Activated CD8-positive, alpha-beta T cell treated with anti-CD3 and anti-CD28 coated beads, Interleukin-2, amount 10 ng/mL, durations not matched to agents 7 days and 5 days (primary cell): Measurements from ENCODE around the gene ADD2. TPM values are rescaled to one million over a fixed set of nuclear protein-coding genes. Genes with fewer than 3 reads are reported as not detected.

Experiments
- ATAC-seq: fragments of 150-1000 bp; cut with Tn5 transposase; one replicate; pipeline ENCODE4 v1.10.0; 2021; ENCODE audit warnings: moderate library complexity
- CTCF ChIA-PET: fragments of 350-600 bp; sonication (Branson Sonifier 250); formaldehyde crosslinking; loops from one replicate; lab custom pipeline; 2021; ENCODE audit warnings: antibody characterized with exemption; lab: Charles Lee
- POLR2A ChIA-PET: fragments of 350-600 bp; sonication (Branson Sonifier 250); formaldehyde crosslinking; loops from one replicate; lab custom pipeline; 2021; ENCODE audit warnings: antibody characterized with exemption; lab: Charles Lee
- DNase-seq: peaks from one replicate; pipeline ENCODE4 v3.0.0-alpha.2; 2020
- H3K27ac Mint-ChIP-seq: one replicate; pipeline ENCODE4 v1.8.0; 2021; ENCODE audit warnings: mild to moderate bottlenecking, mixed read lengths
- H3K27me3 Mint-ChIP-seq: one replicate; pipeline ENCODE4 v1.8.0; 2021; ENCODE audit warnings: low read depth, mixed read lengths
- H3K36me3 Mint-ChIP-seq: one replicate; pipeline ENCODE4 v1.8.0; 2021; ENCODE audit warnings: low read depth, mixed read lengths
- H3K4me1 Mint-ChIP-seq: one replicate; pipeline ENCODE4 v1.8.0; 2021; ENCODE audit warnings: low read depth, mixed read lengths
- H3K4me3 Mint-ChIP-seq: one replicate; pipeline ENCODE4 v1.8.0; 2021; ENCODE audit warnings: mild to moderate bottlenecking, mixed read lengths
- H3K9me3 Mint-ChIP-seq: one replicate; pipeline ENCODE4 v1.8.0; 2022; ENCODE audit warnings: mixed read lengths; ENCODE audit not compliant: insufficient read depth
- total RNA-seq, 2 experiments: library from RNA; stranded (reverse); gene quantifications; one replicate each; pipeline ENCODE4 v1.2.3, GENCODE V29; 2021

ADD2 gene
- total RNA-seq, 2 experiments from 2014 or later: 12.8 to 14.2 TPM

DNA sequence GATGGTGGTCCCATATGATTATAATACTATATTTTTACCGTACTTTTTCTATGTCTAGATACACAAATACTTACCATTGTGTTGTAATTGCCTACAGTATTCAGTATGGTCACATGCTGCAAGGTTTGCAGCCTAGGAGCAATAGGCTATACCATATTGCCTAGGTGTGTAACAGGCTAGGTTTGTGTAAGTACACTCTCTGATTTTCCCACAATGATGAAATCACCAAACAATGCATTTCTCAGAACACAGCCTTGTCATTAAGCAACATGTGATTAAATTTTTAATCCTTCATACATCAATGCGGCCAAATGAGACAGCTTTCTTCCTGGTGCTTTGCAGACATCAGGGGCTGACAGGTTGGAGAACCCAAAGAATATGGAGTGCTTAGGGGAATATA lies 37.3 kb downstream of the ADD2 start:
- Mint-ChIP-seq H3K27me3 (peaks cover 2% of the 10 kb centered on the region), H3K9me3 (no peaks in the 10 kb centered on the region), H3K4me3 (no peak overlapping the region), H3K4me1 (peaks cover 4% of the 10 kb centered on the region), H3K36me3 (no peaks in the 10 kb centered on the region), H3K27ac (peak overlapping the region; percentile 32)
- ChIA-PET CTCF (no interaction called here), POLR2A (no interaction called here)
- DNase-seq: no peak
- ATAC-seq: no peak

DNA sequence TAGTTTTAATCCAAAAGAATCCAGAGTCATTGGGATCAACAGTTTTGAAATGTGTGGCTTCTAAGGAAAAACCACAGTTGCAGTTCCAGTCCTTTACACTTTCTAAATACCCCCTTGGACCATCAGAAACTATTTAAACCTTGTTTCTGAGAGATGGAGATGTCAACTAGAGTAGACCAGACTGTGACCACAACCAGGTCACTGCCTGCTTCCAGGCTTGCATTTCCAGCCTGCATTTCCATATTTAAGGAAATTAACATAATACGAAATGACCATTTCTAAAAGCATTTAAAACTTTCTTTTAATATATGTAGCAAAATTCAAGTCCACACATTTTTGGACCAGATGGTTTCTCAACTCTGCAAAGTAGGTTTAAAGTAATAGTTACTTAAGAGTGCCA lies 38.4 kb downstream of the ADD2 start:
- DNase-seq: no peak
- no peak overlapping the region for H3K4me3 Mint-ChIP-seq
- ChIA-PET POLR2A (no interaction called here), CTCF (no interaction called here)
- no peaks in the 10 kb centered on the region for H3K36me3 Mint-ChIP-seq
- no peak for ATAC-seq
- no peak overlapping the region for H3K27ac Mint-ChIP-seq
- no peaks in the 10 kb centered on the region for H3K27me3 Mint-ChIP-seq
- no peaks in the 10 kb centered on the region for H3K4me1 Mint-ChIP-seq
- H3K9me3 Mint-ChIP-seq: no peaks in the 10 kb centered on the region

DNA sequence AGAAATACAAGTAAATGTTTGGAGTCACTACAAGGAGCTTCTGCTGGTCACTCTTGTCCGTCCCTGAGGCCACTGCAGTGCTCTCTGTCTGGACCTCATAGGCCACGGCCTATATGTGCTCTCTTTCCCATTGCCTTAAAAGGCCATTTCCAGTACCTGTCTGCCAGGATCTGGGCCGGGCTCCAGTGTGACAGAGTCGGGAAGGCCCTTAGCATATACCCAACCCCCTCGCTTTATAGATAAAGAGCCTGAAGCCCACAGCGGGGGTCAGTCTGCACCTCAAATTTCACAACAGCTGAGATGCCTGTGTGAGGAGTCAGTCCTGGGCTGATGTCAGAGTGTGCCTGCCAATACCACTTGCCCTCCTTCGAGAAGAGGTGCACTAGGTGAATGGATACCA lies 39.9 kb downstream of the ADD2 start:
- ATAC-seq: no peak
- Mint-ChIP-seq H3K4me3 (no peak overlapping the region), H3K27ac (no peak overlapping the region), H3K4me1 (no peaks in the 10 kb centered on the region), H3K9me3 (no peaks in the 10 kb centered on the region), H3K36me3 (no peaks in the 10 kb centered on the region), H3K27me3 (no peaks in the 10 kb centered on the region)
- DNase-seq: no peak
- CTCF ChIA-PET: no interaction called here
- POLR2A ChIA-PET: no interaction called here

DNA sequence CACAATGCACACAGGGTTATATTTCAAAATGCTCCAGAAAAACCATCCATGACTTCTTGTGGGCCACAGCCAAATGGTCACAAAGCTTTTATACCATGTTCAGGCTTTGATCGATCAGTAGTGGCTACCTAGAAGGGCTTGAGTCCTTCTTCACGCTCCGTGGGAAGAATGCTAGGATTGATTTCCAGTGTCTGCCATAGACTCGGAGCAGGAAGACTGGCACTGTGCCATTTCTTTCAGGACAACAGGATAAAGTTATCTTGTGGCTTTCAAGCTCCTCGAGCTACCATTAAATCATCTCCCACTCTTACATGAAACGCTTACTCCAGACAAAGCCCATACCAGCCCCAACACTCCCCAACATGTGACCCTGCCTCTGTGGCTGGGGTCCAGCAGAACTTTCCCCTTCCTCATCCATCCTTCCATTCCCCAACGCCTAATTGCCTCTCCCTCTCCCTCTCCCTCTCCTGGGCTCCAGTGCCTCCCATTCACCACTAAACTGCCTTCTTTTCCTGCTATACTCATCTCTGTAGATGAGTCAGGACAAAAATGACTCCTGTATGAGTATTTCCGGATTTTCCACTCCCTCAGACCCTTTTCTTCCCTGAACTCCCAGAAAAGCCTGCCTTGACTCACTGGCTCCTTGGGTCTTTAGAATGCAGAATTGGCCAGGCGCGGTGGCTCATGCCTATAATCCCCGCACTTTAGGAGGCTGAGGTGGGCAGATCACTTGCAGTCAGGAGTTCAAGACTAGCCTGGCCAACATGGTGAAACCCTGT lies 40.9 kb downstream of the ADD2 start:
- H3K27ac Mint-ChIP-seq: no peak overlapping the region
- no peak for ATAC-seq
- no peaks in the 10 kb centered on the region for H3K27me3 Mint-ChIP-seq
- no peak for DNase-seq
- no peaks in the 10 kb centered on the region for H3K36me3 Mint-ChIP-seq
- no peak overlapping the region for H3K4me3 Mint-ChIP-seq
- no peaks in the 10 kb centered on the region for H3K9me3 Mint-ChIP-seq
- CTCF ChIA-PET: no interaction called here
- H3K4me1 Mint-ChIP-seq: no peaks in the 10 kb centered on the region
- POLR2A ChIA-PET: no interaction called here

DNA sequence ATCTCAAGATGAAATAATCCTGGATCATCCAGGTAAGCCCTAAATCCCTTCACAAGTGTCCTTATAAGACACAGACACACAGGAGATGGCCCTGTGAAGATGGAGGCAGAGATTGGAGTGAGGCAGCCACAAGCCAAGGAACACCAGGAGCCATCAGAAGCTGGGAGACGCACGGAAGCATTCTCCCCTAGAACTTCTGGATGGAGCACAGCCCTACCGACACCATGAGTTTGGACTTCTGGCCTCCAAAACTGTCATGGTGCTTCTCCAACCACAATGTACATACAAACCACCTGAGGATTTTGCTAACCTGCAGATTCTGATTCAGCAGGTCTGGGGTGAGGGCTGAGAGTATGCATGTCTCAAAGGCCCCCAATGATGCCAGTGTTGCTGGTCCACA lies 42.5 kb downstream of the ADD2 start:
- H3K36me3 Mint-ChIP-seq: no peaks in the 10 kb centered on the region
- DNase-seq (no peak), ATAC-seq (no peak)
- no peak overlapping the region for H3K4me3 Mint-ChIP-seq
- H3K9me3 Mint-ChIP-seq: no peaks in the 10 kb centered on the region
- no peak overlapping the region for H3K27ac Mint-ChIP-seq
- H3K4me1 Mint-ChIP-seq: no peaks in the 10 kb centered on the region
- ChIA-PET CTCF (no interaction called here), POLR2A (no interaction called here)
- H3K27me3 Mint-ChIP-seq: no peaks in the 10 kb centered on the region

DNA sequence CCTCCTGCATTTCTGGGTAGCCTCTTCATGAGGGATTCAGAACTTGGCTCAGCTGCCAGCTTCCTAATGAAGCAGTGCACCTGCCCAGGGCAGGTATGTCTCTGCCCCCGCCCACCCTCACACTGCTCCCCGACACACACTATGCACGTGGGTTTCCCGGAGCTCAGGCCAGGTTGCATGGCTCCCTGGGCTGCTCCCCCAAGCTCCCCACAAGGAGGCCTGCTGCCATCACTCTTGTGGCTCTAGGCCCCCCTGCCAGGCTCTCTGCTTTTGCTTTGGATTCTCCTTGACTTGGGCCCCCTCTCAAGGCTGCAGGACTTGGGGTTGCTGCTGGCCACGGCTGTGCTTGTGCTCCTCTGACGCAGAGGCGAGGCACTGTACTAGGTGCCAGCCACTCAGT lies 43.6 kb downstream of the ADD2 start:
- ATAC-seq (no peak), DNase-seq (no peak)
- H3K4me3 Mint-ChIP-seq: no peak overlapping the region
- no peaks in the 10 kb centered on the region for H3K4me1 Mint-ChIP-seq
- H3K36me3 Mint-ChIP-seq: no peaks in the 10 kb centered on the region
- H3K9me3 Mint-ChIP-seq: no peaks in the 10 kb centered on the region
- H3K27ac Mint-ChIP-seq: no peak overlapping the region
- ChIA-PET POLR2A (no interaction called here), CTCF (no interaction called here)
- no peaks in the 10 kb centered on the region for H3K27me3 Mint-ChIP-seq

DNA sequence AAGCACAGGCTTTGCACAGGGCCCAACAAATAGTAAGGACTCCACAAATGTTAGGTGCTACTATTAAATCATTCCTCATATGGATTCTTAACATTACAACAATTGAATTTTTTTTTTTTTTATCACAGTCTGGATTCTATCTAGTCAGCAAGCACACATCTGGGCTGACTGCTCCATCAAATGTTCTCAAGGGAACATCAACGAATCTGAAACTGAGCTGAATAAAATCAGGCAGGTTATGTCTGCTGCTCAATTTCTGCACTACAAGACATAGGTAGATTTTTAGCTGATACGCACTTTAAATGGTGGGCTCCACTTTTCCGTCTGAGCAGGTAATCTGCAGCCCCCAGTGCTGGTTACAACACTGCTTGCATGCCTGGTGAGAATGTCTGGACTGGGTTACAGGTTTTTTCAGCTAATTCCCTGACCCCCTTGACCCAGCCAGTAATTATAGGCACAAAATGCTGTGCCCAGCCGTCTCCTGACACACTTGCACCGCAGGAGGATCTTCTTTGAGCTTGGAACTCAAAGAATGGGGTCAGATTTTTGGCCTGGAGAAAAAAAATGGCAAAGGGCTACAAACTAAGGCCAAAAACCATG lies 44.6 kb downstream of the ADD2 start:
- no peaks in the 10 kb centered on the region for H3K36me3 Mint-ChIP-seq
- no peak overlapping the region for H3K4me3 Mint-ChIP-seq
- ATAC-seq (no peak), DNase-seq (no peak)
- ChIA-PET POLR2A (no interaction called here), CTCF (interaction anchor here (1.3 kb wide), 1 partner anchor 224 kb away, joined by 3 read pairs; no protein-coding TSS in a partner anchor)
- no peaks in the 10 kb centered on the region for H3K9me3 Mint-ChIP-seq
- no peak overlapping the region for H3K27ac Mint-ChIP-seq
- no peaks in the 10 kb centered on the region for H3K4me1 Mint-ChIP-seq
- no peaks in the 10 kb centered on the region for H3K27me3 Mint-ChIP-seq

DNA sequence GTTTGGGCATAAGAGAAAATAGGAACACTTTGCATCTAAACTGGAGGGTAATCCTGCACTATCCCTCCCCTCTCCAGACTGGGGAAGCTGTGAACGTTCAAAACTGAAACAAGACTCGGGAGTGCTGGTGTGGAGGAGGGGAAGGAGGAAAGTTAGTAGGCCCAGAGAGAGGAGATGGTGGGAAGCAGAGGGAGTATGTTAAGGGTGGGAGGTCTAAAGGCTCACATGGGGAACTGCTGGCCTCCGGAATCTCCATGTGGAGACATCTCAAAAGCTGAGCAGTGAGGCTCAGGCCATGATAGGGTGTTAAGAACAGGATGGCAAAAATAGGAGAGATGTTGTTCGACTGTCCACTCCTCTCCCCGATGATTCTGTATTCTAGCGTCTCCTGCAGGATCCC lies 47.9 kb downstream of the ADD2 start:
- Mint-ChIP-seq H3K9me3 (no peaks in the 10 kb centered on the region), H3K4me3 (no peak overlapping the region), H3K27ac (no peak overlapping the region), H3K27me3 (no peaks in the 10 kb centered on the region), H3K4me1 (no peaks in the 10 kb centered on the region), H3K36me3 (no peaks in the 10 kb centered on the region)
- no peak for DNase-seq
- CTCF ChIA-PET: interaction anchor here (1.3 kb wide), 1 partner anchor 11 kb away, joined by 3 read pairs; no protein-coding TSS in a partner anchor
- no peak for ATAC-seq
- POLR2A ChIA-PET: no interaction called here

DNA sequence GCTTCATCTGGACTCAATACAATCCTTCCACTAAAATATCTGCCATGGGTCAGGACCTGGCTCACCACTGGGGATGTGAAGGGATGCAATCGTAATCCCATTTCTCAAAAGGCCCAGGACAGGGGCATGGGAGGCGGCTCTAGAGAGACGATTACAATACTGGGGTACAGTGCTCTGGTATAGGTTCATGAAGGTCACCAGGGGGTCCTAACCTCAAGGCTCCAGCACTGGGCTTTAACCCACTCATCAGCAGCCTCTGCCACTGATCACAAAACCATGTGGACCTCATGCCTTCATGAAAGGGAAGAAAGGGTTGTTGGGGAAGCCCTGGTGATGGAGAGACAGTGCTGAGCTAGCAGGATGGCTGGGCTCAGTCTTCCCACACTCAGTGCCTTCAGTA lies 48.8 kb downstream of the ADD2 start:
- no peak overlapping the region for H3K27ac Mint-ChIP-seq
- no peak for DNase-seq
- ChIA-PET POLR2A (no interaction called here), CTCF (interaction anchor here (1.3 kb wide), 1 partner anchor 10 kb away, joined by 3 read pairs; no protein-coding TSS in a partner anchor)
- ATAC-seq: no peak
- no peaks in the 10 kb centered on the region for H3K27me3 Mint-ChIP-seq
- no peaks in the 10 kb centered on the region for H3K4me1 Mint-ChIP-seq
- no peaks in the 10 kb centered on the region for H3K36me3 Mint-ChIP-seq
- H3K9me3 Mint-ChIP-seq: no peaks in the 10 kb centered on the region
- no peak overlapping the region for H3K4me3 Mint-ChIP-seq

DNA sequence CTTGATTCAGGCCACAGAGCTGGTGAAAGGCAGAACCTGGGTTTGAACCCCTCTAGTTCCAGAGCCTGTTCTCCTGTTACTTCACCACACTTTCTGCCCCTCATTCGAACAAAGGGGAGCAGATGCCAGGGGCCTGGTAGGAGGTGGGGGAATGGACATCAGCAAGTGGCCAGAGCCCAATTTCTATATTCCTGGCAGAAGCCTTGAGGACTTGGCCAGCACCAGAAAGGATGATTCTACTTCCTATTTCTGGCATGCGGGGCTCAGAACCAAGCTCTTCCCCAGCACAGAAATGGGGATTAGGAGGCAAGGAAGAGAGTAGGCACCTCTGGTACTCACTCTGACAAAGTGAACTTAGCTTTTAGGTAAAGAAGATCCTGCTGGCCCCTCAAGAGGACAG lies 49.3 kb downstream of the ADD2 start:
- no peak for ATAC-seq
- no peaks in the 10 kb centered on the region for H3K36me3 Mint-ChIP-seq
- no peak for DNase-seq
- no peak overlapping the region for H3K4me3 Mint-ChIP-seq
- H3K9me3 Mint-ChIP-seq: no peaks in the 10 kb centered on the region
- ChIA-PET CTCF (no interaction called here), POLR2A (no interaction called here)
- H3K27ac Mint-ChIP-seq: no peak overlapping the region
- no peaks in the 10 kb centered on the region for H3K27me3 Mint-ChIP-seq
- H3K4me1 Mint-ChIP-seq: no peaks in the 10 kb centered on the region

DNA sequence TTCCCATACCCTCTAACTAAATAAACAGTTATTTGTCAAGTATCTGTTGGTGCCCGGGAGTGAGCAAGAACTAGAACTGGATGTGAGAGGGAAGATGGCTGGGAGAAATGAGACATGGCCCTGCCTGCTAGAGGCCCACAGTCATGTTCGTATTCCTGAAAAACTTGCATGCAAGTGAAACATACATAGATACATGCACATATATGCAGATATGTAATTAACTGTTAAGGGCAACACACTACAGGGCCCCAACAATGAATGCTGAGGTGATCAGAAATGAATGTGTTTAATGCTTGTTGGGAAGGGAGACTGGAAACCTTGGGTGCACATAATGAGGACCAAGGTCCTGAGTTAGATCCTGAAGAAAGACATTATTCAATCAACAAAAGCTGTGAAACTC lies 49.8 kb downstream of the ADD2 start:
- no peaks in the 10 kb centered on the region for H3K9me3 Mint-ChIP-seq
- H3K4me3 Mint-ChIP-seq: no peak overlapping the region
- no peak overlapping the region for H3K27ac Mint-ChIP-seq
- H3K27me3 Mint-ChIP-seq: no peaks in the 10 kb centered on the region
- H3K36me3 Mint-ChIP-seq: no peaks in the 10 kb centered on the region
- H3K4me1 Mint-ChIP-seq: no peaks in the 10 kb centered on the region
- ChIA-PET CTCF (no interaction called here), POLR2A (no interaction called here)
- ATAC-seq: no peak
- DNase-seq: no peak

DNA sequence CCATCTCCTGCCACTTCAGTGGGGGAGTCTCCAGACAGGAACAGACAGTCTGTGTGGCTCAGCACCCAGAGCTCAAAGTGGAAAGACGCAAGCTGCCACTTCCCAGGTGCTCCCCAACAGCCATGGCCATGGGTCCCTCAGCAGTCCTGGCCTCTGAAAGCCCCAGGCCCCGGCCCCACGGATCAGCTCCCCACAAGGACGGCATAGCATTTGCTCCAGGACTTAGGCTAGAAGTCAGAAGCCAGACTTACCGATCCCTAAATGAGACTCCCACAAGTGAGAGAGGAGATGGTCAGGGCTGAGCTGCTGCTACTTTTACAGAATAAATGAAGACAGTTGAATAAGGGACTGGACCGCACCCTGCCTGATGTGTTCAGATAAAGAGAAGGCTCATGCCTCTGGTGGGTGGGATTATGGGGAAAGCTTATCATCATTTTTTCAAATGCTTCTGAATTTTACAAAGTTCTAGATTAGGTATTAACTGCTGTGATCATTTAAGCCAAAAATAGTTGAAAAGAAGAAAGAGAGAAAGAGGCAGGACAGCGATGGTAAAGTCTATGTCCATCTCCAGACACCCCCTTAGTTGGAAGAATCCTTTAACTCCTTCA lies 50.5 kb downstream of the ADD2 start:
- H3K27me3 Mint-ChIP-seq: no peaks in the 10 kb centered on the region

More for the DNA sequence above, 50.5 kb downstream of the ADD2 start:
- H3K4me1 Mint-ChIP-seq: no peaks in the 10 kb centered on the region
- ChIA-PET POLR2A (no interaction called here), CTCF (no interaction called here)
- H3K36me3 Mint-ChIP-seq: no peaks in the 10 kb centered on the region
- no peak overlapping the region for H3K4me3 Mint-ChIP-seq
- DNase-seq (no peak), ATAC-seq (no peak)
- H3K9me3 Mint-ChIP-seq: no peaks in the 10 kb centered on the region
- H3K27ac Mint-ChIP-seq: no peak overlapping the region
